Astrocyte (in vitro differentiated cells and primary cell): ENCODE data around the gene ELP2. TPM values are rescaled to one million over a fixed set of nuclear protein-coding genes. Genes with fewer than 3 reads are reported as not detected.

Experiments used
- DNase-seq: peaks from one replicate; pipeline ENCODE4 v3.0.0-alpha.2; 2010; ENCODE audit warnings: low read depth
- FAIRE-seq: peaks from 2 replicates; lab custom pipeline; 2011; peaks lifted over from hg19 to GRCh38; lab: Jason Lieb, UNC
- H2AFZ ChIP-seq: 2 replicates; pipeline ENCODE4 v1.6.0; 2012; ENCODE audit warnings: low read depth, low read length, inconsistent platforms
- H3K27ac ChIP-seq: 2 replicates; pipeline ENCODE4 v1.5.1; 2011; ENCODE audit warnings: low read depth, low read length, inconsistent platforms
- H3K27me3 ChIP-seq: 2 replicates; pipeline ENCODE4 v1.6.0; 2011; ENCODE audit warnings: low read length, inconsistent platforms; ENCODE audit not compliant: insufficient read depth
- H3K36me3 ChIP-seq: 2 replicates; pipeline ENCODE4 v1.5.1; 2011; ENCODE audit warnings: low read length, inconsistent platforms; ENCODE audit not compliant: insufficient read depth
- H3K4me1 ChIP-seq: 2 replicates; pipeline ENCODE4 v1.5.1; 2011; ENCODE audit warnings: low read length, inconsistent platforms; ENCODE audit not compliant: insufficient read depth
- H3K4me2 ChIP-seq: 2 replicates; pipeline ENCODE4 v1.6.0; 2012; ENCODE audit warnings: low read length, inconsistent platforms
- H3K4me3 ChIP-seq: 2 replicates; pipeline ENCODE4 v1.5.1; 2011; ENCODE audit warnings: low read depth, mild to moderate bottlenecking, low read length, inconsistent platforms; ENCODE audit not compliant: insufficient read depth
- H3K79me2 ChIP-seq: 2 replicates; pipeline ENCODE4 v1.6.0; 2012; ENCODE audit warnings: mild to moderate bottlenecking, low read length, inconsistent platforms; ENCODE audit not compliant: insufficient read depth
- H3K9ac ChIP-seq: 2 replicates; pipeline ENCODE4 v1.6.0; 2012; ENCODE audit warnings: mild to moderate bottlenecking, low read length, inconsistent platforms
- H3K9me3 ChIP-seq: 2 replicates; pipeline ENCODE4 v1.5.1; 2012; ENCODE audit warnings: low read depth, mild to moderate bottlenecking, low read length, inconsistent platforms; ENCODE audit not compliant: insufficient read depth
- H4K20me1 ChIP-seq: 2 replicates; pipeline ENCODE4 v1.6.0; 2012; ENCODE audit warnings: low read length, inconsistent platforms; ENCODE audit not compliant: insufficient read depth
- H3K27ac Mint-ChIP-seq: one replicate; pipeline ENCODE4 v1.8.0; 2021; ENCODE audit warnings: mild to moderate bottlenecking, mixed read lengths; ENCODE audit not compliant: unreplicated experiment
- H3K27me3 Mint-ChIP-seq: one replicate; pipeline ENCODE4 v1.8.0; 2021; ENCODE audit warnings: low read depth, mixed read lengths; ENCODE audit not compliant: unreplicated experiment
- H3K36me3 Mint-ChIP-seq: one replicate; pipeline ENCODE4 v1.8.0; 2021; ENCODE audit warnings: low read depth, mixed read lengths; ENCODE audit not compliant: unreplicated experiment
- H3K4me1 Mint-ChIP-seq: one replicate; pipeline ENCODE4 v1.8.0; 2021; ENCODE audit warnings: low read depth, mixed read lengths; ENCODE audit not compliant: unreplicated experiment
- H3K4me3 Mint-ChIP-seq: one replicate; pipeline ENCODE4 v1.8.0; 2021; ENCODE audit warnings: mild to moderate bottlenecking, moderate library complexity, mixed read lengths; ENCODE audit not compliant: unreplicated experiment
- H3K9me3 Mint-ChIP-seq: one replicate; pipeline ENCODE4 v1.8.0; 2021; ENCODE audit warnings: mild to moderate bottlenecking, mixed read lengths; ENCODE audit not compliant: unreplicated experiment
- EZH2 ChIP-seq: IDR thresholded peaks from 2 replicates; pipeline ENCODE4 v1.6.1; 2012; ENCODE audit warnings: mild to moderate bottlenecking, low read length, inconsistent platforms; ENCODE audit not compliant: insufficient read depth
- total RNA-seq: library from RNA; stranded (reverse); gene quantifications from 2 replicates; pipeline ENCODE4 v1.2.1, GENCODE V29; 2021
- TF ChIP-seq, protein P1 (sequence below): IDR thresholded peaks from 2 replicates; pipeline ENCODE4 v1.5.1; 2011; ENCODE audit warnings: low read depth, mild to moderate bottlenecking, inconsistent platforms, low read length, moderate library complexity; ENCODE audit not compliant: insufficient read depth

ELP2 gene
- total RNA-seq, 1 donor from 2014 or later, result 99.8 TPM

DNA sequence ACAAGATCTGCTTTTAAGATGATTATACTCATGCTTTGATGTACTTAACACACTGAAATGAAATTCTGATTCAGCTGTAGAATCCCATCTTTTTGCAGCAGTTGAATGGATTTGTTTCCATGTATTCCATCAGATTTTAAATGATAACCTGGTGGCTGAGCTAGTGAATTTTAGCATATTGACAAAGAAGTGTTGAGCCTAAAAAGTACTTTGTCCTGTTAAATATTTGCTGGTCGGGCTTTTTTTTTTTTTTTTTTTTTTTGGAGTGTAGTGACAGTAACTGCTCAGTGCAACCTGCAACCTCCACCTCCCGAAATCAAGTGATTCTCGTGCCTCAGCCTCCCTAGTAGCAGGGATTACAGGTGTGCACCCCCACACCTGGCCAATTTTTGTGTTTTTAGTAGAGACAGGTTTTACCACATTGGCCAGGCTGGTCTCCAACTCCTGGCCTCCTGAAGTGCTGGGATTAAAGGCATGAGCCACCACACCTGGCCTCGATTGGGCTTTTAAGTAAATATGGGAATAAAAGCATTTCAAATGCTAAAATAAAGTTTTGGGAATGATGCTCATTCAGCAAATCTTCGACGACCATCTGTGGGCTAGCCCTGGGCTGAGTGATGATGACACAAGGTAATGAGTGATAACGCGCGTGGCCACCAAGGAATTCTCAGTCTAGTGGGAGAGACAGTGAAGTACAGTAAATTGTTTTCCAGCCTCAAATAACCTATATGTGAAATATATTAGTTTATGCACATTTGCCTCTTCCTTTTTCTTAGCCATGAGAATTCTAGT, 2.2 kb downstream of the ELP2 start:
- Histone ChIP-seq H3K9me3 (no peaks in the 10 kb centered on the region), H2AFZ (no peak overlapping the region), H3K27me3 (no peaks in the 10 kb centered on the region), H3K36me3 (peaks cover 10% of the 10 kb centered on the region), H3K79me2 (peaks cover 85% of the 10 kb centered on the region), H4K20me1 (peaks cover 61% of the 10 kb centered on the region), H3K9ac (no peak overlapping the region), H3K4me1 (peaks cover 9% of the 10 kb centered on the region), H3K27ac (no peak overlapping the region), H3K4me2 (peak overlapping the region; percentile 95), H3K4me3 (no peak overlapping the region)
- Mint-ChIP-seq H3K9me3 (no peaks in the 10 kb centered on the region), H3K36me3 (peaks cover 2% of the 10 kb centered on the region), H3K27ac (no peak overlapping the region), H3K4me1 (peaks cover 16% of the 10 kb centered on the region), H3K27me3 (no peaks in the 10 kb centered on the region), H3K4me3 (peak overlapping the region; percentile 98)
- no peak for FAIRE-seq
- DNase-seq, result no peak
- TF ChIP-seq, protein P1, sequence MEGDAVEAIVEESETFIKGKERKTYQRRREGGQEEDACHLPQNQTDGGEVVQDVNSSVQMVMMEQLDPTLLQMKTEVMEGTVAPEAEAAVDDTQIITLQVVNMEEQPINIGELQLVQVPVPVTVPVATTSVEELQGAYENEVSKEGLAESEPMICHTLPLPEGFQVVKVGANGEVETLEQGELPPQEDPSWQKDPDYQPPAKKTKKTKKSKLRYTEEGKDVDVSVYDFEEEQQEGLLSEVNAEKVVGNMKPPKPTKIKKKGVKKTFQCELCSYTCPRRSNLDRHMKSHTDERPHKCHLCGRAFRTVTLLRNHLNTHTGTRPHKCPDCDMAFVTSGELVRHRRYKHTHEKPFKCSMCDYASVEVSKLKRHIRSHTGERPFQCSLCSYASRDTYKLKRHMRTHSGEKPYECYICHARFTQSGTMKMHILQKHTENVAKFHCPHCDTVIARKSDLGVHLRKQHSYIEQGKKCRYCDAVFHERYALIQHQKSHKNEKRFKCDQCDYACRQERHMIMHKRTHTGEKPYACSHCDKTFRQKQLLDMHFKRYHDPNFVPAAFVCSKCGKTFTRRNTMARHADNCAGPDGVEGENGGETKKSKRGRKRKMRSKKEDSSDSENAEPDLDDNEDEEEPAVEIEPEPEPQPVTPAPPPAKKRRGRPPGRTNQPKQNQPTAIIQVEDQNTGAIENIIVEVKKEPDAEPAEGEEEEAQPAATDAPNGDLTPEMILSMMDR, result no peak
- no peak for TF ChIP-seq EZH2

DNA sequence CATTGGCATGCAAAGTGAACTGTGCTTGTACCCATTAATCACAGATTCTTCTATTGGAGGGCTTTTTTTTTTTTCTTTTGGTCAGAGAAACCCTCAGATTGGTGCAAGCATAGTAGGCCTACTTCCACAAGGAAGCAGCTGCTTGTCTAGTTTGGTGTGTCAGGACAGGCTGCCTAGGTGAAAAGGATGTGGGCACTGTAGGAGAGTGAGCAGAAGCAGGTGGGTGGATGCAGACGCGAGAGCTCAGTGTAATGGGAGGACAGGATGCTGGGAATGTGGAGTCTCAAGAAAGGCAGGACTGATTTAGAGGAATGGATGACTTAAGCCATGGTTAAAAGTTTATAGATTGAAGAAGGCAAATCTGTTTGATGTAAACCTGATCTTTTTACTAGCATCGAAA, 3.1 kb downstream of the ELP2 start:
- DNase-seq (no peak), FAIRE-seq (no peak)
- Histone ChIP-seq H3K79me2 (peaks cover 77% of the 10 kb centered on the region), H3K9me3 (no peaks in the 10 kb centered on the region), H3K4me3 (no peak overlapping the region), H3K9ac (no peak overlapping the region), H3K4me2 (no peak overlapping the region), H3K27me3 (no peaks in the 10 kb centered on the region), H4K20me1 (peaks cover 60% of the 10 kb centered on the region), H3K27ac (no peak overlapping the region), H2AFZ (no peak overlapping the region), H3K36me3 (peaks cover 16% of the 10 kb centered on the region), H3K4me1 (peaks cover 9% of the 10 kb centered on the region)
- TF ChIP-seq EZH2, result no peak
- TF ChIP-seq, protein P1, result no peak
- no peaks in the 10 kb centered on the region for H3K9me3 Mint-ChIP-seq
- peaks cover 16% of the 10 kb centered on the region for H3K4me1 Mint-ChIP-seq
- no peak overlapping the region for H3K4me3 Mint-ChIP-seq
- H3K27me3 Mint-ChIP-seq, result no peaks in the 10 kb centered on the region
- no peak overlapping the region for H3K27ac Mint-ChIP-seq
- H3K36me3 Mint-ChIP-seq, result peaks cover 2% of the 10 kb centered on the region

DNA sequence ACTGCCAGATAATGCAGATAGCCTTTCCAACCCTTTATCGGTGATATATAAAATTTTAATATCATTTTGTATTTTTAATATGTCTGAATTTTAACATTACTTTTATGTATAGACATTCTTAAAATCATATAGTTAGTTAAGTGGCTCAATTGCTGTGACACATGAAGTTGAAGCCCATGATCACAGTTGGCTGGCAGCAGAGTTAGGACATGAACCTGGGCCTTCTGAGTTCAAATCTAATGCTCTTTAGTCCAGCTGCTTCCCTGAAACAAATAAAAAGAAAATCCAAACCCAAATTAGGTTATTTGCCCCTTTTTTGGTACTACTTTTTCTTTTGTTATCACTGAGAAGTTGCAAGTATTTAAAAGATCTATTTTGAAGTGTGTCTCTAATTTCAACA, 5.6 kb downstream of the ELP2 start:
- no peaks in the 10 kb centered on the region for H3K27me3 Mint-ChIP-seq
- Histone ChIP-seq H3K4me3 (no peak overlapping the region), H3K9ac (no peak overlapping the region), H3K4me1 (no peaks in the 10 kb centered on the region), H3K9me3 (no peaks in the 10 kb centered on the region), H4K20me1 (peaks cover 54% of the 10 kb centered on the region), H3K27ac (no peak overlapping the region), H3K27me3 (no peaks in the 10 kb centered on the region), H3K36me3 (peaks cover 30% of the 10 kb centered on the region), H2AFZ (no peak overlapping the region), H3K4me2 (no peak overlapping the region), H3K79me2 (peaks cover 57% of the 10 kb centered on the region)
- H3K27ac Mint-ChIP-seq, result no peak overlapping the region
- no peak overlapping the region for H3K4me3 Mint-ChIP-seq
- FAIRE-seq (no peak), DNase-seq (no peak)
- H3K4me1 Mint-ChIP-seq, result peaks cover 10% of the 10 kb centered on the region
- no peaks in the 10 kb centered on the region for H3K9me3 Mint-ChIP-seq
- peaks cover 4% of the 10 kb centered on the region for H3K36me3 Mint-ChIP-seq
- TF ChIP-seq EZH2, result no peak
- TF ChIP-seq, protein P1, result no peak
